H54 (cell line): ENCODE results near the gene ATP1B4.

Source experiments
- DNase-seq: peaks from one replicate; pipeline ENCODE4 v3.0.0; 2011; ENCODE audit warnings: low spot score, mixed read lengths; ENCODE audit not compliant: insufficient read length
- FAIRE-seq: peaks from 3 replicates; lab custom pipeline; 2011; peaks lifted over from hg19 to GRCh38; lab: Jason Lieb, UNC
- POLR2A ChIP-seq: IDR thresholded peaks from 2 replicates; pipeline ENCODE4 v1.6.1; 2011; ENCODE audit warnings: low read depth, mild to moderate bottlenecking, low read length

The ATP1B4 gene

GRCh38 chrX:120402369-120402768, 40.5 kb downstream of the ATP1B4 start:
- no peak for DNase-seq
- no peak for FAIRE-seq
- no peak for TF ChIP-seq POLR2A

- DNase-seq (no peak), FAIRE-seq (no peak)
- TF ChIP-seq POLR2A, result no peak
Observed at GRCh38 chrX:120406638-120407037, 44.7 kb downstream of the ATP1B4 start.

- TF ChIP-seq POLR2A, result no peak
- no peak for FAIRE-seq
- no peak for DNase-seq
Observed at GRCh38 chrX:120408168-120408567, 46.3 kb downstream of the ATP1B4 start.

GRCh38 chrX:120419463-120419862, 57.6 kb downstream of the ATP1B4 start:
- FAIRE-seq (no peak), DNase-seq (no peak)
- no peak for TF ChIP-seq POLR2A

GRCh38 chrX:120426599-120426998, 64.7 kb downstream of the ATP1B4 start:
- no peak for TF ChIP-seq POLR2A
- DNase-seq (no peak), FAIRE-seq (no peak)

GRCh38 chrX:120428309-120428708, 66.4 kb downstream of the ATP1B4 start:
- FAIRE-seq (no peak), DNase-seq (no peak)
- no peak for TF ChIP-seq POLR2A

GRCh38 chrX:120429776-120430540, 68.1 kb downstream of the ATP1B4 start:
- no peak for FAIRE-seq
- TF ChIP-seq POLR2A, result no peak
- DNase-seq, result no peak
